ENCODE results near the gene DHRS4. TPM values are rescaled to one million over a fixed set of nuclear protein-coding genes. Genes with fewer than 3 reads are reported as not detected.

Gene DHRS4
- total and polyA plus RNA-seq, 9 of the 15 experiments (the other 6 are each of a cell fraction or from before 2014, with no cell fraction given): 0.51 to 35.9 (median 10.1) TPM

- TF ChIP-seq FIP1L1 (IDR thresholded peaks at IDR 0.05; ENCODE audit: low read depth, low read length, poor library complexity, severe bottlenecking) (no peak), KDM5B (IDR thresholded peaks at IDR 0.05; ENCODE audit: insufficient replicate concordance, low read depth, low read length) (no peak), REST (IDR thresholded peaks at IDR 0.05; ENCODE audit: borderline replicate concordance) (peak; percentile 45; the same call in 1 of the 2 replicates), REST (CRISPR knock-in tag; IDR thresholded peaks at IDR 0.05; ENCODE audit: low read depth) (no peak), MECOM (CRISPR knock-in tag; IDR thresholded peaks at IDR 0.05) (no peak), ZNF384 (IDR thresholded peaks at IDR 0.05; ENCODE audit: low read depth, low read length) (peak; percentile 44; the same call in 1 of the 2 replicates)
These were observed 43.3 kb upstream of the DHRS4 start (continued) for GRCh38 chr14:23910101-23910875.
